VCaP (cell line): Measurements from ENCODE around the gene NLGN2.

ENCODE experiments used
- H3K27ac ChIP-seq: fragments of 450-650 bp; 2 replicates; pipeline ENCODE4 v1.5.1; 2017
- CTCF ChIP-seq: fragments of 450-650 bp; conservative IDR thresholded peaks from 2 replicates; pipeline ENCODE4 v1.5.1; 2017; ENCODE audit warnings: mild to moderate bottlenecking, moderate library complexity

The NLGN2 gene

GRCh38 chr17:7468804-7469389 is 61.3 kb downstream of the NLGN2 start:
- no peak overlapping the region for H3K27ac ChIP-seq
- no peak for TF ChIP-seq CTCF
